ENCODE measurements around the gene KRT79. TPM values are rescaled to one million over a fixed set of nuclear protein-coding genes. Genes with fewer than 3 reads are reported as not detected.

KRT79 gene
- total RNA-seq, 1 experiment from 2014 or later, result 0.08 TPM

Other genes with a start within 250 kb of the KRT79 start
- gene KRT72, start 232.8 kb downstream of the KRT79 start, total RNA-seq (2014; rRNA removed; shearing (Covaris generic)), result not detected in 2 replicates
- gene KRT73, start 215.8 kb downstream of the KRT79 start, total RNA-seq (2014; rRNA removed; shearing (Covaris generic)), result not detected in 2 replicates
- gene KRT2, start 182.1 kb downstream of the KRT79 start, total RNA-seq (2014; rRNA removed; shearing (Covaris generic)), result not detected in 2 replicates
- 1.00 TPM in 1 of 2 replicates, not detected in the other for gene KRT1, start 153.9 kb downstream of the KRT79 start, total RNA-seq (2014; rRNA removed; shearing (Covaris generic))
- not detected in 2 replicates for gene KRT77, start 130.8 kb downstream of the KRT79 start, total RNA-seq (2014; rRNA removed; shearing (Covaris generic))
- gene KRT76, start 57.0 kb downstream of the KRT79 start, total RNA-seq (2014; rRNA removed; shearing (Covaris generic)), result 0.21 TPM in 1 of 2 replicates, not detected in the other
- gene KRT3, start 38.2 kb downstream of the KRT79 start, total RNA-seq (2014; rRNA removed; shearing (Covaris generic)), result 0.08 TPM in 1 of 2 replicates, not detected in the other
- not detected in 2 replicates for gene KRT4, start 20.2 kb downstream of the KRT79 start, total RNA-seq (2014; rRNA removed; shearing (Covaris generic))
- 0.21 TPM in 1 of 2 replicates, not detected in the other for gene KRT78, start 14.7 kb upstream of the KRT79 start, total RNA-seq (2014; rRNA removed; shearing (Covaris generic))
- 2.8 and 7.0 TPM in 2 replicates for gene KRT8, start 70.8 kb upstream of the KRT79 start, total RNA-seq (2014; rRNA removed; shearing (Covaris generic))
- gene KRT18, start 114.8 kb upstream of the KRT79 start, total RNA-seq (2014; rRNA removed; shearing (Covaris generic)), result 63.9 and 81.8 TPM in 2 replicates
- gene EIF4B, start 172.1 kb upstream of the KRT79 start, total RNA-seq (2014; rRNA removed; shearing (Covaris generic)), result 263 and 304 TPM in 2 replicates
- 8.8 and 18.4 TPM in 2 replicates for gene TNS2, start 215.8 kb upstream of the KRT79 start, total RNA-seq (2014; rRNA removed; shearing (Covaris generic))
- 18.3 and 18.6 TPM in 2 replicates for gene SPRYD3, start 245.1 kb upstream of the KRT79 start, total RNA-seq (2014; rRNA removed; shearing (Covaris generic))